GM20000 (cell line): ENCODE measurements around the gene GPR158.

Source experiments
- DNase-seq: peaks from one replicate; pipeline ENCODE4 v3.0.0; 2012; ENCODE audit warnings: low spot score
- TF ChIP-seq, protein P1 (sequence below): IDR thresholded peaks from 2 replicates; pipeline ENCODE4 v1.5.1; 2012; ENCODE audit warnings: mild to moderate bottlenecking, control low read depth; ENCODE audit errors: extremely low read depth, missing control alignments

GPR158 gene

DNA sequence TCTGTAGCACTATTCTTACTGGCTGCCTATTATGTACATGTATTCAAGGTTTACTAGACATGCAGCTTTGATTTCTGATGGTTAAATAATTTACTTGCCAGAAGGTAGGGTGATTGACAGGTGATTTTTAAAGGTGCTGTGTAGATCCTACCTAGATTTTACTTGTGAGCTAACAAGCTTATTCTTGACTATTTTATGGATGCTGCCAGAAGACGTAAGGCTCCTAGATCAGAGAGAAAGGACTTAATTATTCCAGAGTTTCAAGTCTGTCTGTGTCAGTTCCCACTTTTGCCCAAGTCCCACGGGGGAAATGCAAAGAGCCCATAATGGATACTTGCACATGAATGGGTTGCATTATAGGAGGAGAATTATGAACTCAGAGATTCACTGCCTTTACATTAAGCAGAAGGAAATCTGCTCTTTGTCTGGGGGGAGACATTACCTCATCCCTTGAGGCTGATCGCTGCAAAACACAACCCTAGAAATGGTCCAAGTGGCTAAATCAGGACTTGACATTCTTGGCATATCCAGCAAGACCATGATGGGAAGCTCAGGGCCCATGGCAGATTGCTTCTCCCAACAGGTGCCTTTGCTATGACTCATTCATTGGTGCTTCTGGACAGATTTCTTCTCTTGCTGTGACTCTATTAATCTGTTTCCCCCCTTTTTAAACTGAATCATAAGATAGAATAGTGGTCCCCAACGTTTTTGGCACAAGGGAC lies 32.1 kb downstream of the GPR158 start:
- TF ChIP-seq, protein P1, sequence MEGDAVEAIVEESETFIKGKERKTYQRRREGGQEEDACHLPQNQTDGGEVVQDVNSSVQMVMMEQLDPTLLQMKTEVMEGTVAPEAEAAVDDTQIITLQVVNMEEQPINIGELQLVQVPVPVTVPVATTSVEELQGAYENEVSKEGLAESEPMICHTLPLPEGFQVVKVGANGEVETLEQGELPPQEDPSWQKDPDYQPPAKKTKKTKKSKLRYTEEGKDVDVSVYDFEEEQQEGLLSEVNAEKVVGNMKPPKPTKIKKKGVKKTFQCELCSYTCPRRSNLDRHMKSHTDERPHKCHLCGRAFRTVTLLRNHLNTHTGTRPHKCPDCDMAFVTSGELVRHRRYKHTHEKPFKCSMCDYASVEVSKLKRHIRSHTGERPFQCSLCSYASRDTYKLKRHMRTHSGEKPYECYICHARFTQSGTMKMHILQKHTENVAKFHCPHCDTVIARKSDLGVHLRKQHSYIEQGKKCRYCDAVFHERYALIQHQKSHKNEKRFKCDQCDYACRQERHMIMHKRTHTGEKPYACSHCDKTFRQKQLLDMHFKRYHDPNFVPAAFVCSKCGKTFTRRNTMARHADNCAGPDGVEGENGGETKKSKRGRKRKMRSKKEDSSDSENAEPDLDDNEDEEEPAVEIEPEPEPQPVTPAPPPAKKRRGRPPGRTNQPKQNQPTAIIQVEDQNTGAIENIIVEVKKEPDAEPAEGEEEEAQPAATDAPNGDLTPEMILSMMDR, result no peak
- no peak for DNase-seq

DNA sequence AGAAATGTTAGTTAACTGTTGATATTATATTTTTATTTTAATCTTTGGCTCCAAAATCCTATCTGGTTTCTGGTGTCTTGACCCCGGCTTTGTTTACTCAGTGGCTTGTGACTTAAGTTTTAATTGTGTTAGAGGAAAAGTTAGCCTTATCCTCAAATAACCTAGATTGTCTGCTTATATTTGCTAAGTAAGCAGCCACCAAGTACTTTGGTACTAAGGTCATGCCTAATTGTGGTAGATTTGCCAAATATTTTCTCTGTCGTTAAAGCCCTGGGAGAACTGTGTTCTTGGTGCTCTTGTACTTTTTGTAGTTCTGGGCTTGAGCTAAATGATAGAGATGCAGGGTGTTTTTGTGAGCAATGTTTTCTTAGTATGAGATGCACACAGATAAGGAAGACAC lies 34.8 kb downstream of the GPR158 start:
- TF ChIP-seq, protein P1, result no peak
- no peak for DNase-seq

DNA sequence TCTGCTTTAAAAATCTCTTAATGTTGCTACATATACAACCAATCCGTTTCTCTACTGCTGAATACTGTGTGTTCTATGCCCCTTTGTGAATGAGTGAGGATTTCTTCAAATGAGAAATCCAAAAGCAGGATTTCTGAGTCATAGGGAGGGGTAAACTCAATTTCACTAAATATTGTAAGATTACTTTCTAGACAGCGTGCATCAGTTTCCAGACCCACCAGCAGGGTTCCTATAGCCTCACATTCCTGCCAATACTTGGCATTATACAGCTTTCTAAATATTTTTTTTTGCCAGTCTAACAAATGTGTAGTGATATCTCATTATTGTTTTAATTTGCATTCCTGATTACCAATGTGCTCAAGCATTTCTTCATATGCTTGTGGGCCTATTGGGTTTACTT lies 35.5 kb downstream of the GPR158 start:
- TF ChIP-seq, protein P1, result no peak
- DNase-seq, result no peak

DNA sequence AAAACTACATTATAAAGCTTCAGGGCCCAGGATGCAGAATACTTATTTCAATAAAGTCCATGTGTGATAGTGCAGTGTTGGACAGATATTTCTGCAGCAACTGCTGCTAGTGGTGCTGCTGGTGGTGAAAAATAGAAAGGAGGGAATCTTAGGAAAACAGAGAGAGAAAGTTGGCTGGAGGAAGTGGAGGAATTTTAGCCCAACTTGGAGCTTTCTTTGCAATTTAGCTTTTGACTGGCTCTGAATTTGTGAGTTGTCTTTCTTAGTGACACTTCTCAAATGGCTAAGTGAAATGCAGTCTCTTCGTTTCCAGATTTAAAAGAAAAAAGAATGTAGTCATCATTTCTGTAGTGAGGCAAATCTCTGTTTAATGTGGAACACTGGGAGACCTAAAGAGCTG lies 45.4 kb downstream of the GPR158 start:
- DNase-seq, result no peak
- TF ChIP-seq, protein P1, result no peak

DNA sequence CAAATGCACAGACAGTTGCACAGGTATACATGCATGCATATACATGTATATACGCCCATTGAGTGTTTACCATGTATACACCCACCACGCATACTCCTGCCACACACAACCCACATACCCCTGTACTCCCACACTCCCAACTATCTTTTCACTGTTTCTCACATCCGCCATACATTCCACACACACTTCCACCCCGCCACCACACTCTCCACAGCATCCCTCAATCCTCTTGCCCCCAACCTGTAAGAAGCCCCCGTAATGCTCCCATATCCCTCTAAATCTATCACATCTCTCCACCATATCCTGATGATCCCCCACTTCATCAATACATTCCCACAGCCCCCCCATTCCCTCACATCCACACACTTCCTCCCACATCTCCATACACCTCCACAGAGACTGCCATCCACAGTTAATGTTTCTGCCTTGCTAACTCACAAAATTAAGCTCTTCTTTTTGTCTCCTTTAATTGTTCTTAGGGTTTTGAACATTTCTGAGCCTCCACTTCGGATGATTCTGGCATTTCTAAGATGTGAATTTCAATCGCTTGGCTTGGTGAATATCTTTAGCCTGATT lies 47.4 kb downstream of the GPR158 start:
- DNase-seq, result no peak
- TF ChIP-seq, protein P1, result no peak

DNA sequence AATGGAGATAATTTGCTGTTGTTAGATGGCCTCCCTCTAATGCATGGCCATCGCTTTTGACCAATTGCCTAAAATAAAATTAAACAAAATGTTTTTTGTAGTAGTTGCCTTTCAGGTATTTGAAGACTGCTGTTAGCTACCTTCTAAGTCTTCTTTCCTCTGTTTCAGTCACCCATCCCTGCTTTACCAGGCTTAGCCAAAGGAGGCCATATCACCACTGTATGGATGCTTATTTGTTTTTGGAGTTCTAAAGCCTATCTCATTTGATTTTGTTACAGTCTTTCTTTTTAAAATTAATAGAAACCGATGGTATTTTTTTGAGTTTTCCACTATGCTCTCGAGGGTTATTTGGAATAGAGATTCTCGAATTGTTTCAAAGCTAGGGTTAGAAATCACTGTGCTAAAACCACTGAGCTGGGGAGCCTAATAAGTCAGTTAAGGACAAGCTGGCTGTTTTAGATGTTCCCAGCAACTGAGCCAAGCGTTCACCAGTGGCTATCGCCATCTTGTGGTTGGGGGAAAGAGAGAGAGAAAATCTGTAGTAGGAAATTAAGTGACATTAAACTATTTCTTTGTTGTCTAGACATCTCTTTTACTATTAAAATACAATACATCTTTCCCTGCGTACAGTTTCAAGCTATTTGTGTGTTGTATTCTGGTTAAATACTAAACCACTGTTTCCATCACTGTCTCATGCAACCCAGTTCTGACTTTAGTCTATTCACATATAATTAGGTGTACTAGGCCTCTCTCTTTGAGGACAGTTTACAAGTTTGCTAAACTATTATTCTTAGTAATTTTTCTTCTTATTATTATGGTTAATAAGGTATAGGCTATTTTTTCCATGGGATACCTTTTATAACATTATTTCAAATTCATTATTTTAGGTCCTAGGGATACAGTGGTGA lies 52.2 kb downstream of the GPR158 start:
- TF ChIP-seq, protein P1, result peak; percentile 52
- DNase-seq, result peak; percentile 11

DNA sequence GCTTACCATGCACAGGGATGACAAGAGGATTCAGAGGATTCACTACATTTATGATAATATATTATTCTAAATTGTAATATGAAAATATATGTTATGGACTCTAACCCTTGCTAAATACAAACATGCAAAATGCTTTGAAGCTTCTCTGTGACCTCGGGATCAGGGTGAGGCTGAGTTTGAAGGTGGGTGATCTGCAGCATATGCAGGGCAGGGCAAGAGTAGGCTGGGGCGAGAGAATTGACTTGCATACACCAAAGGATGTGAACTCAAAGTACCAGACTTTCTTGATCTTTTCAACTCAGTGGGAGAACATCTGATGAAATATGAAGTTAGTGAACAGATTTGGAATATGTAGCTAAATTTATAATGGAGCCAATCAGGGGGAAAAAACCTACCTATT lies 57.0 kb downstream of the GPR158 start:
- no peak for DNase-seq
- TF ChIP-seq, protein P1, result no peak
